H9 (cell line): ENCODE results near the gene C6orf15. TPM values are rescaled to one million over a fixed set of nuclear protein-coding genes. Genes with fewer than 3 reads are reported as not detected.
A peak's percentile ranks its signal among the peaks of the same experiment; 100 is the strongest.

ENCODE experiments used
- DNase-seq: peaks from one replicate; pipeline ENCODE4 v3.0.0-alpha.2; 2017
- H2AFZ ChIP-seq: one replicate; pipeline ENCODE4 v1.6.1; 2013; ENCODE audit warnings: mild to moderate bottlenecking, low read length, control low read depth, moderate library complexity
- H2AK5ac ChIP-seq: 2 replicates; pipeline ENCODE4 v1.6.1; 2013; ENCODE audit warnings: low read length, control low read depth, mixed read lengths; ENCODE audit not compliant: insufficient read length
- H2BK120ac ChIP-seq: one replicate; pipeline ENCODE4 v1.6.1; 2013; ENCODE audit warnings: low read depth, mild to moderate bottlenecking, low read length, control low read depth, inconsistent platforms; ENCODE audit not compliant: poor library complexity, severe bottlenecking
- H2BK12ac ChIP-seq: 2 replicates; pipeline ENCODE4 v1.6.1; 2013; ENCODE audit warnings: low read length, control low read depth, mixed read lengths, low read depth; ENCODE audit not compliant: insufficient read length
- H2BK15ac ChIP-seq: 2 replicates; pipeline ENCODE4 v1.6.1; 2013; ENCODE audit warnings: low read depth, low read length, control low read depth
- H2BK20ac ChIP-seq: one replicate; pipeline ENCODE4 v1.6.1; 2013; ENCODE audit warnings: low read depth, mild to moderate bottlenecking, low read length, control low read depth, inconsistent platforms; ENCODE audit not compliant: poor library complexity, severe bottlenecking
- H2BK5ac ChIP-seq: 2 replicates; pipeline ENCODE4 v1.6.1; 2013; ENCODE audit warnings: low read length, control low read depth, mixed read lengths; ENCODE audit not compliant: insufficient read length
- H3K14ac ChIP-seq: 2 replicates; pipeline ENCODE4 v1.6.1; 2013; ENCODE audit warnings: low read length, control low read depth; ENCODE audit not compliant: insufficient read depth
- H3K18ac ChIP-seq: 2 replicates; pipeline ENCODE4 v1.6.1; 2013; ENCODE audit warnings: low read depth, mild to moderate bottlenecking, mixed read lengths, low read length, control low read depth; ENCODE audit not compliant: insufficient read length
- H3K23ac ChIP-seq: 2 replicates; pipeline ENCODE4 v1.6.1; 2013; ENCODE audit warnings: low read length, control low read depth, mixed read lengths, low read depth; ENCODE audit not compliant: insufficient read length
- H3K23me2 ChIP-seq: 2 replicates; pipeline ENCODE4 v1.6.1; 2013; ENCODE audit warnings: low read depth, mild to moderate bottlenecking, mixed read lengths, low read length, control low read depth; ENCODE audit not compliant: insufficient read length, poor library complexity, severe bottlenecking
- H3K27ac ChIP-seq: 2 replicates; pipeline ENCODE4 v1.5.1; 2013; ENCODE audit warnings: low read length, control low read depth, mixed read lengths, low read depth; ENCODE audit not compliant: insufficient read length
- H3K27me3 ChIP-seq: 2 replicates; pipeline ENCODE4 v1.6.1; 2013; ENCODE audit warnings: low read length, control low read depth, inconsistent platforms; ENCODE audit not compliant: insufficient read depth
- H3K4ac ChIP-seq: 2 replicates; pipeline ENCODE4 v1.6.1; 2013; ENCODE audit warnings: low read depth, mild to moderate bottlenecking, control low read depth, inconsistent platforms, low read length, moderate library complexity
- H3K4me1 ChIP-seq: 2 replicates; pipeline ENCODE4 v1.6.1; 2013; ENCODE audit warnings: low read length, control low read depth, inconsistent platforms; ENCODE audit not compliant: insufficient read depth
- H3K4me2 ChIP-seq: 2 replicates; pipeline ENCODE4 v1.6.1; 2013; ENCODE audit warnings: low read length, control low read depth, mixed read lengths; ENCODE audit not compliant: insufficient read length, insufficient read depth
- H3K56ac ChIP-seq: 2 replicates; pipeline ENCODE4 v1.6.1; 2013; ENCODE audit warnings: low read depth, mild to moderate bottlenecking, mixed read lengths, low read length, control low read depth; ENCODE audit not compliant: insufficient read length
- H3K79me1 ChIP-seq: 2 replicates; pipeline ENCODE4 v1.6.1; 2013; ENCODE audit warnings: low read depth, mild to moderate bottlenecking, moderate library complexity, low read length, control low read depth, inconsistent platforms; ENCODE audit not compliant: insufficient read depth, poor library complexity, severe bottlenecking
- H3K79me2 ChIP-seq: 2 replicates; pipeline ENCODE4 v1.6.1; 2013; ENCODE audit warnings: low read length, control low read depth, inconsistent platforms; ENCODE audit not compliant: insufficient read depth
- H3K9ac ChIP-seq: 2 replicates; pipeline ENCODE4 v1.6.1; 2013; ENCODE audit warnings: low read length, control low read depth, mixed read lengths; ENCODE audit not compliant: insufficient read length; ENCODE audit errors: extremely low read depth
- H3K9me3 ChIP-seq: one replicate; pipeline ENCODE4 v1.6.1; 2013; ENCODE audit warnings: low read depth, low read length, inconsistent platforms; ENCODE audit not compliant: control insufficient read depth
- H3T11ph ChIP-seq: one replicate; pipeline ENCODE4 v1.6.1; 2013; ENCODE audit warnings: mild to moderate bottlenecking, low read length, control low read depth, inconsistent platforms
- H4K20me1 ChIP-seq: one replicate; pipeline ENCODE4 v1.6.1; 2013; ENCODE audit not compliant: control insufficient read depth, insufficient read length, insufficient read depth
- H4K5ac ChIP-seq: 2 replicates; pipeline ENCODE4 v1.6.1; 2013; ENCODE audit warnings: low read depth, mild to moderate bottlenecking, mixed read lengths, low read length, control low read depth; ENCODE audit not compliant: insufficient read length
- H4K8ac ChIP-seq: replicated peaks from 2 replicates; pipeline ENCODE4 v1.6.1; 2013; ENCODE audit warnings: low read length, control low read depth, mixed read lengths, low read depth; ENCODE audit not compliant: insufficient read length
- H4K91ac ChIP-seq: 2 replicates; pipeline ENCODE4 v1.6.1; 2013; ENCODE audit warnings: low read depth, mild to moderate bottlenecking, moderate library complexity, mixed read lengths, low read length, control low read depth; ENCODE audit not compliant: insufficient read length
- H3K27ac Mint-ChIP-seq, 3 experiments: 2 replicates in 2 of 3; 3 replicates in 1 of 3; pipeline ENCODE4 v1.8.0; 2020 to 2021; ENCODE audit warnings: mixed read lengths in 3 of 3, mild to moderate bottlenecking in 1 of 3, moderate library complexity in 1 of 3
- H3K27me3 Mint-ChIP-seq: 2 replicates; pipeline ENCODE4 v1.8.0; 2021; ENCODE audit warnings: low read depth, mild to moderate bottlenecking, moderate library complexity, mixed read lengths
- H3K36me3 Mint-ChIP-seq, 3 experiments: 2 replicates in 2 of 3; 3 replicates in 1 of 3; pipeline ENCODE4 v1.8.0; 2020 to 2021; ENCODE audit warnings: low read depth in 3 of 3, mixed read lengths in 3 of 3; ENCODE audit not compliant: insufficient read depth in 1 of 3
- H3K4me1 Mint-ChIP-seq, 2 experiments: 2 replicates each; pipeline ENCODE4 v1.8.0; 2020; ENCODE audit warnings: mixed read lengths in 2 of 2
- H3K4me3 Mint-ChIP-seq, 2 experiments: 2 replicates in 1 of 2; 3 replicates in 1 of 2; pipeline ENCODE4 v1.8.0; 2020 to 2021; ENCODE audit warnings: mild to moderate bottlenecking in 2 of 2, mixed read lengths in 2 of 2, moderate library complexity in 1 of 2
- H3K9me3 Mint-ChIP-seq, 2 experiments: 2 replicates in 1 of 2; 3 replicates in 1 of 2; pipeline ENCODE4 v1.8.0; 2020; ENCODE audit warnings: mild to moderate bottlenecking in 2 of 2, mixed read lengths in 2 of 2, moderate library complexity in 1 of 2
- WGBS: extraction: QIAGEN DNeasy Blood & Tissue Kit; methylation state at CpG from one replicate; pipeline ENCODE4 v1.1.7; 2013; ENCODE audit warnings: missing lambda C conversion rate, low lambda C conversion rate, mixed read lengths; ENCODE audit not compliant: insufficient read length; ENCODE audit errors: extremely low coverage; 5-methylcytosine and 5-hydroxymethylcytosine counted together
- total RNA-seq: library from RNA; stranded (reverse); gene quantifications from 2 replicates; pipeline ENCODE4 v1.2.1, GENCODE V29; 2021
- TF ChIP-seq, protein P1 (sequence below): fragments of 200-600 bp; sonication (generic); conservative IDR thresholded peaks from 3 replicates; pipeline ENCODE4 v1.8.0; 2021; ENCODE audit warnings: antibody characterized with exemption, mild to moderate bottlenecking

Gene C6orf15
- total RNA-seq, 1 experiment from 2014 or later = not detected

- Mint-ChIP-seq H3K27me3 (peaks cover 68% of the 10 kb centered on the region), H3K36me3 (no peaks in the 10 kb centered on the region), H3K4me3 (no peak overlapping the region), H3K27ac (no peak overlapping the region), H3K9me3 (no peaks in the 10 kb centered on the region; a peak in 1 of 5 replicates), H3K4me1 (peaks cover 45 to 50% of the 10 kb centered on the region in 2 experiments)
- H3K18ac ChIP-seq = no peak overlapping the region
- H3K4me1 ChIP-seq = peaks cover 14% of the 10 kb centered on the region; the same call in 1 of the 2 replicates
- no peak overlapping the region for H3K14ac ChIP-seq
- H2BK12ac ChIP-seq = no peak overlapping the region
- TF ChIP-seq, protein P1, sequence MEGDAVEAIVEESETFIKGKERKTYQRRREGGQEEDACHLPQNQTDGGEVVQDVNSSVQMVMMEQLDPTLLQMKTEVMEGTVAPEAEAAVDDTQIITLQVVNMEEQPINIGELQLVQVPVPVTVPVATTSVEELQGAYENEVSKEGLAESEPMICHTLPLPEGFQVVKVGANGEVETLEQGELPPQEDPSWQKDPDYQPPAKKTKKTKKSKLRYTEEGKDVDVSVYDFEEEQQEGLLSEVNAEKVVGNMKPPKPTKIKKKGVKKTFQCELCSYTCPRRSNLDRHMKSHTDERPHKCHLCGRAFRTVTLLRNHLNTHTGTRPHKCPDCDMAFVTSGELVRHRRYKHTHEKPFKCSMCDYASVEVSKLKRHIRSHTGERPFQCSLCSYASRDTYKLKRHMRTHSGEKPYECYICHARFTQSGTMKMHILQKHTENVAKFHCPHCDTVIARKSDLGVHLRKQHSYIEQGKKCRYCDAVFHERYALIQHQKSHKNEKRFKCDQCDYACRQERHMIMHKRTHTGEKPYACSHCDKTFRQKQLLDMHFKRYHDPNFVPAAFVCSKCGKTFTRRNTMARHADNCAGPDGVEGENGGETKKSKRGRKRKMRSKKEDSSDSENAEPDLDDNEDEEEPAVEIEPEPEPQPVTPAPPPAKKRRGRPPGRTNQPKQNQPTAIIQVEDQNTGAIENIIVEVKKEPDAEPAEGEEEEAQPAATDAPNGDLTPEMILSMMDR = no peak; the same call in 2 of the 3 replicates
- H4K8ac ChIP-seq = no peak overlapping the region
- H3K4me2 ChIP-seq = no peak overlapping the region
- DNase-seq = peak; percentile 58
- no peaks in the 10 kb centered on the region for H4K20me1 ChIP-seq
- no peak overlapping the region for H2AFZ ChIP-seq
- no peak overlapping the region for H3T11ph ChIP-seq
- no peak overlapping the region for H3K4ac ChIP-seq
- no peak overlapping the region for H2BK20ac ChIP-seq
- no peaks in the 10 kb centered on the region for H3K9me3 ChIP-seq
- H4K5ac ChIP-seq = no peak overlapping the region
- no peak overlapping the region for H3K9ac ChIP-seq
- H3K27ac ChIP-seq = no peak overlapping the region
- H3K23me2 ChIP-seq = no peaks in the 10 kb centered on the region
- no peak overlapping the region for H2BK120ac ChIP-seq
- no peak overlapping the region for H2BK15ac ChIP-seq
- H2AK5ac ChIP-seq = no peak overlapping the region
- H3K23ac ChIP-seq = no peak overlapping the region
- no peak overlapping the region for H3K56ac ChIP-seq
- H3K79me2 ChIP-seq = no peaks in the 10 kb centered on the region
- WGBS = no CpG with 5 or more reads among the region's 11 CpGs
- H4K91ac ChIP-seq = no peak overlapping the region
- no peaks in the 10 kb centered on the region for H3K79me1 ChIP-seq
- no peaks in the 10 kb centered on the region; the same call in 1 of the 2 replicates for H3K27me3 ChIP-seq
- H2BK5ac ChIP-seq = no peak overlapping the region
Observed at GRCh38 chr6:31110825-31111582, 1.4 kb downstream of the C6orf15 start.
